Activated CD4-positive, CD25-positive, alpha-beta regulatory T cell treated with anti-CD3 and anti-CD28 coated beads, Interleukin-2, amount 50 U/mL, for 24 hours (primary cell): ENCODE results near the gene TMEM51.
"Not testable (repeated sequence)": the region's sequence is repeated elsewhere in the genome, so short reads cannot be mapped to it uniquely, and the experiment has no call there.

Experiments
- ATAC-seq, 2 donors: fragments of 150-1000 bp; cut with Tn5 transposase; one replicate each; pipeline ENCODE4 v1.10.0; 2021; ENCODE audit warnings: mild to moderate bottlenecking in 1 of 2, moderate library complexity in 1 of 2

Gene TMEM51

GRCh38 chr1:15155191-15155590, 1.6 kb downstream of the TMEM51 start:
- no peak for ATAC-seq

GRCh38 chr1:15155888-15156741, 2.6 kb downstream of the TMEM51 start:
- ATAC-seq, result peak in 1 of 2 donors; percentile 45

DNA sequence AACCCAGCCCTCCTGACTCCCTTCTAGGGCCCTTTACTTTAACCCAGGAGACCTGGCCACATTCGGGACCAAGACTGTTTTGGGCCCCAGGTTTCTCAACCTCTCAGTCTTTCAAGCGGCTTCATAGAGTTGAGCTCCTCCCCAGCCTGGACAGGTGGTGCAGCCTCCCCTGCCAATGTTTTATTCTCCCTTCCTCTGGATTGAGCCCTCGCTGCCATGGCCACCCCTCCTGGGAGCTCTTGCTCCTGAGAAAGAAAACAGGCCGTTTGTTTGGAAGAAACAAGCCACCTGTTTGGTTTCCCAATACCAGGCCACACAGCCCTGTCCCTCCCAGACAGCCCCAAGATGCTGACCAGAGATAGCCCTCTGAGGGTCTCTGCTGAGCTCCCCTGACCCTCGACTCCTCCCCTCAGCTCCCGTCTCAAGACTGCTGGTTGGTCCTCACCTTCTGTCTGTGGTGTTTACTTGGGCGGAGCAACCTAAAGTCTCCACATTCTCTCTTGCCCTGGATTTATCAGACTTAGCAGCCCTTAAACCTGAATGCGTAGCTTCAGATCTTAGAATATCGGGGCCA, 3.3 kb downstream of the TMEM51 start:
- no peak for ATAC-seq

DNA sequence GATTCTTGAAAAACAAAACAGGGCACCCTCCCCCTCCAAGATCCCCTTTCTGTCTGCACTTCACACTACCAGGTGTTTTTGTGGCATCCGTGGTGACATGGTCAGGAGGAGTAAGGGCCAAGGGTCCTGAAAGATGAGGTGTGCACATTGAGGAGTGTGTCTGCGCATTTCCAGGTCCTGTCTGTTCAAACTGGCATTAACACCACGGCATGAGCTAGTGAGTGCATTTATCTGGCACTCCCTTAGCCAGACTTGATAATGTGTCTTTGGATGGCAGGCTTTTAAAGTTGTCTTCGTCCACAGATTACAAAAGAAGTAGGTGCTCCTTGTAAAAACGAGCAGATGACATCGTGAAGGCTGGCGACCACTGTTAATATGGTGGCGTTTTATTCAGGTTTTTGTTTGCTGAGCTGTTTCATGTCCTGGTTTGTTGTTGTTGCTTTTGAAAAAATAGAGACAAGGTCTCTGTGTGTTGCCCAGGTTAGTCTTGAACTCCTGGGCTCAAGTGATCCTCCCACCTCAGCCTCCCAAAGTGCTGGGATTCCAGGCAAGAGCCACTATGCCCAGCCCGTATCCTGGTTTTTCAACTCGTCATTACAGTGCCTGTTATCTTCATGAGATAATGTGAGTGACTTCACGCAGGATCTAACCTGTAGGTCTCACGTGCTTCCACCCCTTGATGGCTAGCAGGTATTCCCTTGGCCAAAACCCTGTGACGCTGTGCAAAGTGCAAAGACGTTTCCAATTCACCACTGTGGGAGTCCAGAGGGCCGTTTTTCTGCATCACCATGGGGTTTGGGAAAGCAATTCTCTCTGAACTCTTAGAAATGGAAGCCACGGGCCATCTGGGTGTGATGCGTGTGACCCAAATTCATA, 4.2 kb downstream of the TMEM51 start:
- ATAC-seq, result no peak

DNA sequence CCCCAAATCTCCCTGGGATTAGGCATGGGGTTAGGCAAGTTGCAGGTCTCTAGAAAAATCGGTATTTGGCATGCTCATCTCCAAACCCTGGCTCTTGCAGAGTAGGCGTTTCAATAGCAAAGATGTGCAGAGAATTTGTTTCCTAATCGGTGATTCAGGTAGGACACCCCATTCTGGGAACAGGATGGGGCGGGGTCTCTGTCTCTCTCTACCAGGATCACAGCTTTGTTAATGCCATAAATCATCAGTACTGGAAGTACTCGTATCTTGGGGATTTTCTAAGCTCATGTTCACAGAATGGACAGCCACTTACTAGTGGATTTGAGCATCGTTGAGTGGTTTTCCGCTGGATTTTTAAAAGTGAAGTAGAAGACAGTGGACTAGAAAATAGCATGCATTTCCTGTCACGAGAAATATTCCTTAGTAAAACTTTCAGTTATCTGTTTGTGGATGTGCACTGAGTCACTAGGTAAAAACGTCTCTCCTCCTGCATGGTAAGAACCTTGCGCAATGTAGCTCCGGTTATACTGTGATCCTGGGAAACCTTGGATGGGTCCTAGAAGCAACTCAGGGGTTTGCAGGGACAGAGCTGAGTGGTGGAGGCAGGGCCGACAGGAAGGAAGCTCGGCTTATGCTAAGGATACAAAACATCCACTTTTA, 5.1 kb downstream of the TMEM51 start:
- ATAC-seq, result no peak

DNA sequence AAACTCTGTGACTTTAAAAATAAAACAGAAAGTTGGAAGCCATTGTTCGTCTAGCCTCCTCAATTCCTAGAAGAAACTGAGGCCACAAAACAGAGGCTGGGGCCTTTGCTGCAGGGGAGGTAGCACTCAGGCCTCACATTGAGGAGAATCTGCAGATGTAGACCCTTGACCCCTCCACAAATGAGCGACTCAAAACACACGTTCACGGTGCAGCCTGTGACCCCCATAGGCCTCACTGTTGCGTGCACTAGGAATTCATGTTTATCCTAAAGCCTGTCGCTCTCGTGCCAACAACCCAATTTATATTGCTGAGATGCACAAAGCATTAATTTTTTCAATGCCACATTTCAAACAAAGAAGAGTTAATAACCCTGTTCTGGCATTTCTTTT, 5.6 kb downstream of the TMEM51 start:
- no peak for ATAC-seq

GRCh38 chr1:15160626-15161025, 7.1 kb downstream of the TMEM51 start:
- ATAC-seq, result no peak

GRCh38 chr1:15167386-15167785, 13.8 kb downstream of the TMEM51 start:
- no peak for ATAC-seq

DNA sequence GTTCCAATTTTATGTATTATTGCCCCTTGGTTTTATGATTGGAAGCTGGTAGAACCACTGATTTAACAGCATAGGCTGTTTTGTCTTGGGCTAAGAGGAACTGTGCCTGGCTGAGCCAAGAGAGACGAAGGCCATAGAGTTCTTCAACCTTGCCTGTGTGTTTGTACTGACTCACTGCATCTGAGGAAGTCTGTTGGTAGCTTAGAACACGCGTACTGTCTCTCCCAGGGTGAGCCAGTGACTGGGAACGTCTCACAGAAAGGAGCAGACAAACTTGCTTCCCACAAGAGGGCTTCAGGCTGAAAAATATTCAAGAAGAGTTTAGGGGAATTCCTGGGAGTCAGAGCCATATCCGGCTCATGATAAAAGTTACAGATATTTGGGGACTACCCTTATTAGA, 14.9 kb downstream of the TMEM51 start:
- no peak for ATAC-seq

- ATAC-seq, result no peak
Observed at GRCh38 chr1:15170071-15170470, 16.5 kb downstream of the TMEM51 start.

DNA sequence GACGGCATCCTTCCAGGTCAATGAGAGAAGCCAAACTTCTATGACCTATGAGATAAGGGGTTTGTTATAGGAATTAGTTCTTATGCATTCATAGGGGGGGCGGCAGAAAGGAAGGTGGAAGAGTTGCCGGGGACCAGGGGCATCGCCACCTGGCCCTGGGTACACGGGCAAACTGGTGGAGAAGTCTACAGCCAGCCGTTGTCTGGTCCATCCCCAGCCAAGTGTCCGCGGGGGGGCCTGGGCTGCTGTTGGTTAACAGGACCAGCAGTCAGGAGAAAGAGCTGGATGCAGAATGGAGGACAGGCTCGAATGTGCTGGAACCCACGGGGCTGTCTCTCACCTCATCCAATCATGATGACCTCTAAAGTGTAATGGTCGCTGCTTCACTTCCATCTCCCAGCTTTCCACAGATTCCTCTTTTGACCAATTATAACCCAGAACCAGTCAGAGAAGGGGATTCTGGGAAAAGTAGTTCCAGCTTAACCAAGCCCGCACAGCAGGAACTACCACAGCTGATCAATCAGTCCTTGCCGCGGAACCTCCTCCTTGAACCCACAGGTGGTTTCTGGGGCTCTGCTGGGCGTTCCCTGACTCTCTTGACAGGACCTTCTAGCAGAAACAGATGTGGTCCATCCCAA, 17.8 kb downstream of the TMEM51 start:
- ATAC-seq, result no peak

GRCh38 chr1:15172405-15173259, 19.1 kb downstream of the TMEM51 start:
- ATAC-seq, result no peak

- ATAC-seq, result no peak
Observed at GRCh38 chr1:15173863-15174614, 20.5 kb downstream of the TMEM51 start.

DNA sequence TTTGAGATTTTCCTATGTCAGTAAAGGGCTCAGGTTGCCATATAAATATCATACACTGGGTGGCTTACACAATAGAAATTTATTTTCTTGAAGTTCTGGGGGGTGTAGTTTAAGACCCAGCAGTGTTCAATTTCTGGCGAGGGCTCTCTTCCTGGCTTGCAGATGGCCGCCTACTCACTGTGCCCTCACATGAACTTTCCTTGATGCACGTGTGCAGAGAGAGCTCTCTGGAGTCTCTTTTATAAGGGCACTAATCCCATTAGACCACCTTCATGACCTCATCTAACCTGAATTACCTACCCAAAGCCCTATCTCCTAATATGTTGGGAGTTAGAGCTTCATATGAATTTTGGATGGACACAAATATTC, 21.1 kb downstream of the TMEM51 start:
- ATAC-seq, result no peak

DNA sequence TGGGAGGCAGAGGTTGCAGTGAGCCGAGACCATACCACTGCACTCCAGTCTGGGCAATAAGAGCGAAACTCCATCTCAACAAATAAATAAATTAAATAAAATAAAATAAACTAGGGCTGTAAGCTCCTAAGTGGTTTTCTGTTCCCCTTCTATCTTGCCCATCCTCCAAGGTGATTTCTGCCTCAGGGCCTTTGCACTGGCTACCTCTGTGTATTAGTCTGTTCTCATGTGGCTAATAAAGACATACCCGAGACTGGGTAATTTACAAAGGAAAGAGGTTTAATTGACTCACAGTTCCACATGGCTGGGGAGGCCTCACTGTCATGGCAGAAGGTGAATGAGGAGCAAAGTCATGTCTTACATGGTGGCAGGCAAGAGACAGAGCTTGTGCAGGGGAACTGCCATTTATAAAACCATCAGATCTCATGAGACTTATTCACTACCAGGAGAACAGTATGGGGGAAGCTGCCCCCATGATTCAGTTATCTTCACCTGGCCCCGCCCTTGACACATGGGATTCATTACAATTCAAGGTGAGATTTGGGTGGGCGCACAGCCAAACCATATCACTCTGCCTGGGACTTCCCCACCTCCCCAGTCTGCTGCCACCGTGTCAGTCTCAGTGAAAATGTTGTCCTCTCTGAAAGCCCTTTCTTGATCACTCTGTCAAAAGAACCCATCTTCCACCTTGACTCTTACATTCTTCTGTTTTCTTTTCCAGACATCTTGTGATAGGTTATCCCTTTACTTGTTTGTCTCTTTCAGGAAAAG, 22.0 kb downstream of the TMEM51 start:
- ATAC-seq, result not testable (repeated sequence)

DNA sequence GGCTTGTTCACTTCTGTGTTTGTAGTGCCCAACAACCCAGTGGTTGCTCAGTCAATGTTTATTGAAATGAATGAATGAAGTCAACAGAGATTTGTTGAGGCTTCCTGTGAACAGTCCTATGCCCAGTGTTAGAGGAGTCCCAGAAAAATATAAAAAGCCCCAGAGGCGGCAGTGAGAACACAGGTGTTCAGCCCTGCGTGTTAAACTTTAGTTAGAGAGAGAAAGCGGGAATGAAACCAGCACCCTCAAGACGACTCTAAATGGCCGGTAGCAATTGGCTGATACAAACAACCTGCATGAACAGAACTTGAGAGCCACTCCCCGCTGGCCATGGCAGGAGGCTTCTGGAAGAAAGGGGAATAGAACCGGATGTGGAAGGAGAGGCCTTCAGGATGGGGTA, 22.6 kb downstream of the TMEM51 start:
- no peak for ATAC-seq

GRCh38 chr1:15176898-15177665, 23.5 kb downstream of the TMEM51 start:
- no peak for ATAC-seq

DNA sequence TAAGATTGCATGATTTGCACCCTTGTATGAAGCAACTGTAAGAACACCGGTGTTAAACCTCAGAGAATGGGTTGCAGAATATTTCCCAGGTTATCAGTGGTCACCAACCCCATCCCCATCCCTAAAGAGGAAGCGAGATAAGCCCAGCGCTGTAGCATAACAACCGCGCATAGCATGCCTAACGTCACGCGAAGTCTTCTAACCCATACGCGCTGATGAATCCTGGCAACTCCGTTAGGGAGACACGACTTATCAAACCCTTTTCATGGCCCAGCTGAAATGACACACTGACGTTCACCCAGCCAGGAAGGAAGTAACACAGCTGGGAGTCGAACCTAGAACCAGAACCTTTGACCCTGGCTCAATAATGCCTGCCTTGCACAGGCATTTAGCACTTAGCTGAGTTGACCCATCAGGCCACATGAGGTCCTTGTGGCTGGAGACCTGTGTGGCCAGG, 24.2 kb downstream of the TMEM51 start:
- no peak for ATAC-seq
